ENCODE data around the gene TLR3.
"Not testable (repeated sequence)": the region's sequence is repeated elsewhere in the genome, so short reads cannot be mapped to it uniquely, and the experiment has no call there.

TLR3 gene

DNA sequence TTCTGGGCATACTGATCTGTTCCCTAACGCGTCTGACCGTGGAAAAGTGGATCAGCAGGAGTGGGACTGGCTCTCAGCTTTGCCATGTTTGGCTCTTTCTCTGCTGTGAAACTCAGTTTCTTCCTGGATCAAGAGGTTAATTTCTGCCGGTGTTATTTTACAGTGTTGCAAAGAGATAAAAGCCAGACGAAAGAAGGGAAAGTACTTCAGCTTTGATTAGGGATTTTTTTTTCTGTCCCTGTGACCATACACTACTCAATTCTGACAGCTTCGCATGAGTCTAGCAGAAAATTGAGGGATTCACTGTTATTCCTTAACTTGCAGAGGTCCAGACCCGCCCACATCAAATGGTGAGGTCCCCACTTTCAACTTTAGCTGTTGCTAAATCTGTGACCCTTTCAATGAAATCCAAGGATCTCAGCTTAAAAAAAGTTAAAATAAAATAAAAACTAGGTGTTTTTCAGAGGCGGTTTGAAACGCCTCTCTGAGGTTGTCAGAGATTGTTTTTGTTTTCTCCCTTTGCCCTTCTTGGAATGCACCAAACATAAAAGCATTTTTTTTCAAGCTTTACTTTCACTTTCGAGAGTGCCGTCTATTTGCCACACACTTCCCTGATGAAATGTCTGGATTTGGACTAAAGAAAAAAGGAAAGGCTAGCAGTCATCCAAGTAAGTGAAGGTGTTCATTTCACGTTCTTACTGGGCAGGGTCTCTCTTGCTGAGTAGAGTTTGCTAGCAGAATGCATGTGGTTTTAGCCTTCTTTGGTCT lies at the start of gene TLR3:
TLR3 (plus strand) TSS at position 576 of the 768 bp plus-strand sequence. CDS start 7,464 bp downstream, outside the sequence.
- no peak for DNase-seq (ENCODE audit: low read depth in 2 of 2)

- no peak for DNase-seq (ENCODE audit: low read depth in 2 of 2)
These were observed 49.7 kb upstream of the TLR3 start for GRCh38 chr4:186019269-186019668.

DNA sequence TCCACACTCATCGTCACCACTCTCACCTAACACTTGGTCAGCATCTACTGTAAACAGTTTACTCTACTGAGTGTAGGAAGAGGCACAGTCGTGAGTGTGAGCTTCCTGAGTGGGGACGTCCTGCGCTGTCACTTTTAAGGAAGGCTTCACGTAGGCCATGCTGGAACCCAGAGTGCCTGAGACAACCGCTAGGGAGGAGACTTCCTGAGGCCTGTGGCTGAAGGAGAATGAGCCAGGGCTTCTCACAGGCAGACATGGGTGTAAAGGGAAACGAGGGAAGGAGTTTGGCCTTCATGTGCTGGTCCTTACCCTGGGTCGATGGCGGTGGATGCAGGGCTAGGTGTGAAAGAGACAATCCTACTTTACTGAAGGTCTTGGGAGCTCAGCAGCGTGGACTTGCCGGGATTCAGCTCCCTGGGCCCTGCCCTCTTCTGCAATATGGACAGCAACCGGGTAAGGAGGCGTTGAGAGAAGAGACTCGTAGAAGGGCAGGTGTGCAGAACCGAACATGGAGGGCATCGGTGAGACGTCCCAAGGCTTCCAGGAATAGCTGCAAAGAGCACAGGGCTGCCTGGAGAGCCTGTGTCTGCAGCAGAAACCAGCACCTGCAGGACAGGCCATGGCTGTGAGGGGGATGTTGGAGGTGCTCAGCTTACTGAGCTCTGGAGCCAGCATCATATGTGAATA lies 48.7 kb upstream of the TLR3 start:
- no peak for DNase-seq (ENCODE audit: low read depth in 2 of 2)

DNA sequence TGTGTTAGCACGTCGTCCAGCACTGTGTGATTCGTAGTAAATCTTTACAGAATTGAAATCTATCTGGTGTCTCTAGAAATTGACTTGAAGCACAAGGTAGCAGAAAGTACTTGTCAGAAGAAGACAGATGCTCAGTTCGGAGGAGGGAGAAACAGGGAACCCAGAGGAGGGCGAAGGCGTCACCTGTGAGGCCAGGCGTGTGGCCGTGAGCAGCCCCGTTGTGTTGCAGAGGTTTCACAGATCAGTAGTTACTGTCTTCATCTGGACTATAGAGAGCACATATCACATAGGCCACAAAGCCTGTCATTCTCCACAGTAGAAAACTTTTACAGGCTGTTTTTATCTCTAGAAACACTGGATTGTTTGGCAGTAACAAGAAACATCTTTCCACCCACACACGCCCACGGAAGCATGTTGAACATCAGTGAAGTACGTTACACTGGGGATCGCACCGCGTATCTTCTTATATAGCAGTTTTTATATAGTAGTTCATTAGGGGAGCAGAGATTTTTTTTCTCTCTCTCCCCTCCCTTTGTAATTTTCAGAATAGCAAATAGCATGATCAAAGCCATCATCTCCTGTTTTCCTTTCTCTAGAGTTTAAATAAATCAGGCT lies 48.1 kb upstream of the TLR3 start:
- DNase-seq (ENCODE audit: low read depth in 2 of 2): no peak

GRCh38 chr4:186021461-186022167 lies 47.3 kb upstream of the TLR3 start:
- DNase-seq (ENCODE audit: low read depth in 2 of 2): peak in 1 of 2 donors; percentile 1

DNA sequence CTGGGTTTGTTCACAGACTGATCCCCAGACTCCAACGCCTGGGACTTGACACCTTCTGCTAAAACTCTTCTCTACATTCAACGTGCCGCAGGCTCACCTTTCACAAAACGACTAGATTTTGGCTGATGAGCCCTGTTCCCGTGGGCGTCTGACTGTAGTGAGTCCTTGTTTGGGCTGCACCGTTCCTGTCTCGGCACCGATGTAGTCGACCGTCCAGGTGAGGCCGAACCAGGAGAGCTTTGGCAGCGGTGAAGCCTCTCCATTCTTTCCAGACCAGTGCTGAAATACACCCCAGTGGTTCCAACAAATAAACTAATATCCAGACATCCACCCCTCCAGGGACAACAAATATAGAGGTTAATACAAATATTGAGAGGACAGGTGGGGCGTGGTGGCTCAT lies 45.0 kb upstream of the TLR3 start:
- no peak for DNase-seq (ENCODE audit: low read depth in 2 of 2)

- no peak for DNase-seq (ENCODE audit: low read depth in 2 of 2)
These were observed 44.1 kb upstream of the TLR3 start for GRCh38 chr4:186024637-186025407.

- DNase-seq (ENCODE audit: low read depth in 2 of 2): no peak
These were observed 43.6 kb upstream of the TLR3 start for GRCh38 chr4:186025408-186025690.

GRCh38 chr4:186027405-186027804 lies 41.6 kb upstream of the TLR3 start:
- no peak for DNase-seq (ENCODE audit: low read depth in 2 of 2)

GRCh38 chr4:186029571-186030398 lies 39.2 kb upstream of the TLR3 start:
- no peak for DNase-seq (ENCODE audit: low read depth in 2 of 2)

GRCh38 chr4:186030399-186030775 lies 38.6 kb upstream of the TLR3 start:
- DNase-seq (ENCODE audit: low read depth in 2 of 2): no peak

DNA sequence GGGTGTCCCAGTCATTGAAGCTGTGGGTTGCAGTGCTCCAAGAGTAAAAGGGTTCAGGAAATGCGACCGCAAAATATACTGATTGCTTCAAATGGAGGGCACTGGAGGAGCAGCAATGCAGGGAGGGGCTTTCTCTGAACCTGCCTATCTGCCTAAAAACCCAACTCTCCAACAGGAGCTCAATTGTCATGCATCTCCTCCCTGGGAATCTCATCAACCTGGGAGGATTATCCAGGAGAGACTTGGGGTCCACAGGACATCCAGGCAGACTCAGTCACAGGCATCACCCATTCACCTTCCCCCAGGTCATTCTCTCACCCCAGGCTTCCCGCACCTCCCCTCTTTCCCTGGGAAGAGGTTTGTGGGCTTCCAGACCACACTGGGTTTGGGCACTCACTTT lies 38.2 kb upstream of the TLR3 start:
- DNase-seq (ENCODE audit: low read depth in 2 of 2): no peak

DNA sequence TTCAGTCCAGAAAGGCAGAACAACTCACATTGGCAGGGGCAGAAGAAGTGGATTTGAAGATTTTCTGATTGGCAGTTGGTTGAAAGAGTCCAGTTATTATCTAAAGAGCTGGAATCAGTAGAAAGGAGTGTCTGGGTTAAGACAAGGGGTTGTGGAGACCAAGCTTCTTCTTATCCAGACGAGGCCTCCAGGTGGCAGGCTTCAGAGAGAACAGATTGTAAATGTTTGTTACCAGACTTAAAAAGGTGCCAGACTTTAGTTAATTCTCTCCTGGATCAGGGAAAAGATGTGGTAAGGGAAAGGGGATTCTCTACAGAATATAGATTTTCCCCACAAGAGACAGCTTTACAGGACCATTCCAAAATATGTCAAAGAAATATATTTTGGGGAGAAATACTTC lies 36.7 kb upstream of the TLR3 start:
- no peak for DNase-seq (ENCODE audit: low read depth in 2 of 2)

- DNase-seq (ENCODE audit: low read depth in 2 of 2): no peak
These were observed 35.9 kb upstream of the TLR3 start for GRCh38 chr4:186033027-186033426.

GRCh38 chr4:186034613-186035012 lies 34.3 kb upstream of the TLR3 start:
- not testable (repeated sequence) for DNase-seq (ENCODE audit: low read depth in 2 of 2)

GRCh38 chr4:186036976-186037581 lies 31.9 kb upstream of the TLR3 start:
- DNase-seq (ENCODE audit: low read depth in 2 of 2): no peak

- DNase-seq (ENCODE audit: low read depth in 2 of 2): no peak
These were observed 31.0 kb upstream of the TLR3 start for GRCh38 chr4:186037692-186038658.

GRCh38 chr4:186039697-186040096 lies 29.3 kb upstream of the TLR3 start:
- no peak for DNase-seq (ENCODE audit: low read depth in 2 of 2)

DNA sequence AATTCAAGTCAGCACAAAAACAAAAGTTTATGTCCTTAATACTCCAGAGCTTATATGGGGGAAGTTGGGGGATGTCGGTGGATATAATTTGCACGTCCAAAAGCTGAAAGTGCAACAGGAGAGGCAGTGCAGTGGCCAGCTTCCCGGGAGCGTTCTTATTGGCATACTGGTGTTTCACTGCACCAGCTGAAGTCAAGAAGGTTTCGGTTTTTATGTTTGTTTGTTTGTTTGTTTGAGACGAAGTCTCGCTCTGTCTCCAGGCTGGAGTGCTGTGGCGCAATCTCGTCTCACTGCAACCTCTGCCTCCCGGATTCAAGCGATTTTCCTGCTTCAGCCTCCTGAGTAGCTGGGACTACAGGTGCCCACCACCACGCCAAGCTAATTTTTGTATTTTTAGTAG lies 28.6 kb upstream of the TLR3 start:
- no peak for DNase-seq (ENCODE audit: low read depth in 2 of 2)

All from stimulated activated CD8-positive, alpha-beta memory T cell treated with anti-CD3 and anti-CD28 coated beads, Interleukin-2, amount 100 ng/mL, for 48 hours (primary cell).